GM12878 (cell line): Measurements from ENCODE around the gene PRKN. TPM values are rescaled to one million over a fixed set of nuclear protein-coding genes. Genes with fewer than 3 reads are reported as not detected.

Experiments
- ATAC-seq: fragments of 200-7000 bp; cut with Tn5 transposase; 3 replicates; pipeline ENCODE4 v1.9.1; 2020; ENCODE audit warnings: mild to moderate bottlenecking, moderate library complexity
- BruUV-seq: library from RNA; stranded (reverse); fragments of 400-500 nt; replicated peaks from 2 replicates; lab custom pipeline; 2021; lab: Mats Ljungman, UMichigan
- CTCF ChIA-PET: fragments of 300-600 bp; sonication (Branson Sonifier 250); formaldehyde crosslinking; extraction: SDS; loops from one replicate; lab custom pipeline; 2021; ENCODE audit warnings: inconsistent platforms; lab: Yijun Ruan, JAX
- POLR2A ChIA-PET: fragments of 350-600 bp; formaldehyde crosslinking; extraction: SDS; loops from one replicate; lab custom pipeline; 2021; ENCODE audit warnings: inconsistent platforms; lab: Charles Lee
- RAD21 ChIA-PET: fragments of 300-600 bp; sonication (Branson Sonifier 250); formaldehyde crosslinking; loops from one replicate; lab custom pipeline; 2023; ENCODE audit warnings: antibody characterized with exemption; ENCODE audit not compliant: unreplicated experiment; lab: Charles Lee
- SMC1A ChIA-PET: fragments of 300-600 bp; sonication (Branson Sonifier 250); formaldehyde crosslinking; loops from one replicate; lab custom pipeline; 2023; ENCODE audit not compliant: unreplicated experiment, uncharacterized antibody; lab: Charles Lee
- DNase-seq: peaks from one replicate; pipeline ENCODE4 v3.0.0-alpha.2; 2011; ENCODE audit warnings: low read depth, low spot score
- FAIRE-seq: peaks from 3 replicates; lab custom pipeline; 2011; peaks lifted over from hg19 to GRCh38; lab: Jason Lieb, UNC
- H2AFZ ChIP-seq: 2 replicates; pipeline ENCODE4 v1.6.0; 2011; ENCODE audit warnings: low read depth, low read length, control low read depth; ENCODE audit not compliant: control insufficient read depth
- H3K27ac ChIP-seq: 2 replicates; pipeline ENCODE4 v1.5.1; 2011; ENCODE audit warnings: control low read depth; ENCODE audit not compliant: control insufficient read depth, insufficient read depth
- H3K27me3 ChIP-seq, 2 experiments: replicated peaks in 1 of 2; 2 replicates each; pipeline versions ENCODE4 v1.6.0 to v1.6.1; 2011; ENCODE audit warnings: low read length in 1 of 2; ENCODE audit not compliant: control insufficient read depth in 2 of 2, insufficient read depth in 2 of 2
- H3K36me3 ChIP-seq, 2 experiments: 2 replicates each; pipeline ENCODE4 v1.5.1; 2011; ENCODE audit warnings: low read length in 1 of 2; ENCODE audit not compliant: control insufficient read depth in 2 of 2, insufficient read depth in 2 of 2
- H3K4me1 ChIP-seq: 2 replicates; pipeline ENCODE4 v1.6.1; 2011; ENCODE audit warnings: mild to moderate bottlenecking, low read length, moderate library complexity, mixed read lengths; ENCODE audit not compliant: control insufficient read depth, insufficient read depth
- H3K4me2 ChIP-seq: 2 replicates; pipeline ENCODE4 v1.6.0; 2011; ENCODE audit warnings: control low read depth; ENCODE audit not compliant: control insufficient read depth, insufficient read depth
- H3K4me3 ChIP-seq: fragments of 200-600 bp; sonication (generic); 2 replicates; pipeline ENCODE4 v1.5.1; 2016
- H3K79me2 ChIP-seq: 2 replicates; pipeline ENCODE4 v1.6.0; 2011; ENCODE audit warnings: low read length; ENCODE audit not compliant: control insufficient read depth, insufficient read depth
- H3K9ac ChIP-seq: 2 replicates; pipeline ENCODE4 v1.8.0; 2011; ENCODE audit warnings: low read length, control low read depth, mixed read lengths; ENCODE audit not compliant: control insufficient read depth, insufficient read depth
- H3K9me3 ChIP-seq: replicated peaks from 3 replicates; pipeline ENCODE4 v1.5.1; 2011; ENCODE audit warnings: mild to moderate bottlenecking, low read length; ENCODE audit not compliant: control insufficient read depth, insufficient read depth
- H4K20me1 ChIP-seq: 2 replicates; pipeline ENCODE4 v1.6.0; 2011; ENCODE audit not compliant: control insufficient read depth, insufficient read depth
- HDAC2 ChIP-seq: fragments of 200-600 bp; sonication (generic); IDR thresholded peaks from 2 replicates; pipeline ENCODE4 v1.6.1; 2017
- IKZF2 ChIP-seq, 2 experiments: fragments of 450-650 bp; IDR thresholded peaks; 2 replicates each; pipeline ENCODE4 v1.6.1; 2017; ENCODE audit warnings: mild to moderate bottlenecking in 2 of 2, moderate library complexity in 2 of 2
- SMARCA5 ChIP-seq: fragments of 450-650 bp; IDR thresholded peaks from 2 replicates; pipeline ENCODE4 v1.6.1; 2017; ENCODE audit warnings: mild to moderate bottlenecking
- WGBS: methylation state at CpG from one replicate; pipeline ENCODE4 v1.1.6; 2016; ENCODE audit warnings: low lambda C conversion rate; ENCODE audit not compliant: insufficient replicate concordance, insufficient coverage; ENCODE audit errors: missing lambda C conversion rate; 5-methylcytosine and 5-hydroxymethylcytosine counted together
- in situ Hi-C: fragments of 300-500 bp; cut with MboI; formaldehyde crosslinking; loops from 9 replicates; pipeline ENCODE4 v1.14.3; 2018; ENCODE audit warnings: mixed read lengths
- intact Hi-C: fragments of 100-400 bp; cut with micrococcal nuclease; formaldehyde crosslinking; loops from one replicate; pipeline ENCODE4 v1.14.2; 2022; ENCODE audit not compliant: unreplicated experiment
- polyA plus RNA-seq, 11 experiments: library from polyadenylated mRNA; depleted of rRNA in 4 of 11; unstranded in 6 of 11; stranded (reverse) in 5 of 11; fragments of >200 nt; fragmentation: Nextera tagmentation in 4 of 11; fragmentation: Illumina TruSeq in 1 of 11; extraction: Ambion mirVana in 4 of 11; extraction: Trizol in 1 of 11; gene quantifications; 1 replicate in 1 of 11; 2 replicates in 10 of 11; pipeline versions ENCODE4 v1.2.1 to v1.2.3, GENCODE V29; 2011 to 2016; ENCODE audit warnings: inconsistent platforms in 2 of 11, missing spikeins in 2 of 11, low read depth in 1 of 11
- total RNA-seq, 4 experiments: library from RNA; depleted of rRNA in 3 of 4; stranded (reverse); fragments of >200 nt in 3 of 4; fragmentation: Illumina TruSeq in 1 of 4; extraction: Trizol in 1 of 4; gene quantifications; 2 replicates each; pipeline versions ENCODE4 v1.2.1 to v1.2.3, GENCODE V29; 2013 to 2021
- TF ChIP-seq, protein P1 (sequence below): fragments of 450-650 bp; IDR thresholded peaks from 2 replicates; pipeline ENCODE4 v1.6.1; 2017; ENCODE audit warnings: borderline replicate concordance

Gene PRKN
- total and polyA plus RNA-seq, 10 of the 15 experiments (the other 5 are each of a cell fraction or from before 2014, with no cell fraction given) = 0.06 to 0.09 TPM; not detected in 8

- Histone ChIP-seq H3K27ac (no peak overlapping the region), H3K9ac (no peak overlapping the region), H3K79me2 (no peaks in the 10 kb centered on the region), H3K4me3 (no peak overlapping the region), H3K36me3 (no peaks in the 10 kb centered on the region), H4K20me1 (no peaks in the 10 kb centered on the region), H3K27me3 (no peaks in the 10 kb centered on the region), H3K4me2 (no peak overlapping the region), H3K4me1 (no peaks in the 10 kb centered on the region), H2AFZ (no peak overlapping the region), H3K9me3 (no peaks in the 10 kb centered on the region)
- no TSS peak for BruUV-seq
- SMC1A ChIA-PET = no interaction called here
- WGBS = 30% methylated on average over 11 of the region's 11 CpGs
- FAIRE-seq = no peak
- CTCF ChIA-PET = no interaction called here
- RAD21 ChIA-PET = no interaction called here
- TF ChIP-seq HDAC2 (no peak), SMARCA5 (no peak)
- no peak for ATAC-seq
- in situ Hi-C loops = no loop called here
- intact Hi-C loops = no loop called here
- POLR2A ChIA-PET = no interaction called here
- DNase-seq = no peak
Measured at GRCh38 chr6:162092816-162093502, 634.6 kb downstream of the PRKN start.

DNA sequence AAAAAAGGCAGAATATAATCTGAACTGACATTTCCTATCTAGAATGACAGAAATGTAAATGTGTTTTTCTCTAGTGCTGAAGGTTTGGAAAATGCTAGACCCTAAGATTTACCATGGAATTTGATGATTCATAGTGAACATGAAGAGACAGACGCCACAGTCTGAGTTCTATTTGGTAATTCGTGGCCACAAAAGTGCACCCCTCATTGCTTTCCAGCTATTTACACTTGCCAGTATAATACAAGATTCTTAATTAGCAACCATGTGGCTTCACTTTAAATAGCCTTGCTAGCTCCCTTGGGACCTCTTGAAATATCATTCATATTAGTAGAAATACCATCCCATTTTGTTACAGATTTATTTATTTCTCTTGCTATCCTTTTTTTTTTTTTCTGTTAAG is 636.8 kb downstream of the PRKN start:
- H3K4me2 ChIP-seq = no peak overlapping the region
- no peak overlapping the region for H2AFZ ChIP-seq
- no peak overlapping the region for H3K4me3 ChIP-seq
- no peaks in the 10 kb centered on the region for H3K27me3 ChIP-seq
- SMC1A ChIA-PET = no interaction called here
- in situ Hi-C loops = no loop called here
- TF ChIP-seq IKZF2 (IDR thresholded peaks at IDR 0.05) (no peak), HDAC2 (no peak)
- TF ChIP-seq, protein P1, sequence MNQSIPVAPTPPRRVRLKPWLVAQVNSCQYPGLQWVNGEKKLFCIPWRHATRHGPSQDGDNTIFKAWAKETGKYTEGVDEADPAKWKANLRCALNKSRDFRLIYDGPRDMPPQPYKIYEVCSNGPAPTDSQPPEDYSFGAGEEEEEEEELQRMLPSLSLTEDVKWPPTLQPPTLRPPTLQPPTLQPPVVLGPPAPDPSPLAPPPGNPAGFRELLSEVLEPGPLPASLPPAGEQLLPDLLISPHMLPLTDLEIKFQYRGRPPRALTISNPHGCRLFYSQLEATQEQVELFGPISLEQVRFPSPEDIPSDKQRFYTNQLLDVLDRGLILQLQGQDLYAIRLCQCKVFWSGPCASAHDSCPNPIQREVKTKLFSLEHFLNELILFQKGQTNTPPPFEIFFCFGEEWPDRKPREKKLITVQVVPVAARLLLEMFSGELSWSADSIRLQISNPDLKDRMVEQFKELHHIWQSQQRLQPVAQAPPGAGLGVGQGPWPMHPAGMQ = no peak
- TF ChIP-seq, all 136 proteins: peak for 0
- H3K27ac ChIP-seq = no peak overlapping the region
- H3K79me2 ChIP-seq = no peaks in the 10 kb centered on the region
- DNase-seq (no peak), FAIRE-seq (no peak), ATAC-seq (no peak)
- ChIA-PET RAD21 (no interaction called here), CTCF (no interaction called here), POLR2A (no interaction called here)
- H3K9ac ChIP-seq = no peak overlapping the region
- no peaks in the 10 kb centered on the region for H3K36me3 ChIP-seq
- no peaks in the 10 kb centered on the region for H3K9me3 ChIP-seq
- intact Hi-C loops = no loop called here
- no peaks in the 10 kb centered on the region for H4K20me1 ChIP-seq
- BruUV-seq = no TSS peak
- no peaks in the 10 kb centered on the region for H3K4me1 ChIP-seq
- 0% methylated on average over 2 of the region's 2 CpGs for WGBS
